SK-N-SH (cell line): ENCODE measurements around the gene KHSRP.

Experiments
- ELF1 ChIP-seq: IDR thresholded peaks from 2 replicates; pipeline ENCODE4 v1.4.0; 2012
- EZH2phosphoT487 ChIP-seq: fragments of 200-600 bp; sonication (generic); IDR thresholded peaks from 2 replicates; pipeline ENCODE4 v1.6.1; 2017; ENCODE audit warnings: low read depth, mixed run types, mild to moderate bottlenecking, antibody characterized with exemption, moderate library complexity, borderline replicate concordance
- JUND ChIP-seq: IDR thresholded peaks from 2 replicates; pipeline ENCODE4 v1.4.0; 2012
- MEF2A ChIP-seq: IDR thresholded peaks from 2 replicates; pipeline ENCODE4 v1.4.0; 2012; ENCODE audit warnings: low read depth, borderline replicate concordance
- MXI1 ChIP-seq: IDR thresholded peaks from 2 replicates; pipeline ENCODE4 v1.6.1; 2012; ENCODE audit warnings: mild to moderate bottlenecking, low read depth, low read length, improper control_type of control experiment
- POLR2AphosphoS5 ChIP-seq: IDR thresholded peaks from 2 replicates; pipeline ENCODE4 v1.6.1; 2012; ENCODE audit warnings: low read depth, low read length
- SMC3 ChIP-seq: IDR thresholded peaks from 2 replicates; pipeline ENCODE4 v1.6.1; 2012; ENCODE audit warnings: low read depth, low read length, improper control_type of control experiment
- TF ChIP-seq, protein P1 (sequence below): fragments of 200-600 bp; sonication (generic); IDR thresholded peaks from 2 replicates; pipeline ENCODE4 v1.6.1; 2017; ENCODE audit warnings: antibody characterized with exemption, mild to moderate bottlenecking, moderate library complexity
- TF ChIP-seq, protein P2 (sequence below): IDR thresholded peaks from 2 replicates; pipeline ENCODE4 v1.6.1; 2012; ENCODE audit warnings: mild to moderate bottlenecking, low read depth, low read length, moderate library complexity
- TF ChIP-seq, protein P3 (sequence below): IDR thresholded peaks from 2 replicates; pipeline ENCODE4 v1.4.0; 2012; ENCODE audit warnings: low read depth
- TF ChIP-seq, protein P4 (sequence below): fragments of 150-350 bp; IDR thresholded peaks from 2 replicates; pipeline ENCODE4 v1.6.1; 2017; ENCODE audit warnings: antibody characterized with exemption, low read length, low read depth, borderline replicate concordance
- TF ChIP-seq, protein P5 (sequence below): IDR thresholded peaks from 2 replicates; pipeline ENCODE4 v1.4.0; 2012; ENCODE audit warnings: low read depth, borderline replicate concordance
- TF ChIP-seq, protein P6 (sequence below): IDR thresholded peaks from 2 replicates; pipeline ENCODE4; 2012

DNA sequence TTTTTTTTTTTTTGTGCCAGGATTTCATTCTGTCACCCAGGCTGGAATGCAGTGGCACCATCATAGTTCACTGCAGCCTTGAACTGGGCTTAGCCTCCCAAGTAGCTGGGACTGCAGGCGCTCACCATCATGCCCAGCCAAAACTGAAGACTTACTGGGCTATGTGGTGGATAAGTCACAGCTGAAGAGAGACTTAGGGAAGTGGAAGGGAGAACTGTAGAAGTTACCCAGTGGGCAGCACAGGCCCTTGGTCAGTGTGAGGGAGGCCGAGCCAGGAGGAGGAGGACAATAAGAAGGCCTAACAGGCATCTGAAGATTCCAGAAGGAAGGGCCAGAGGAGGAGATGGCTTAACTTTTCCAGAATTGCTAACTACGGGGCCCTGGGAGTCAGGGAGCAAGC, 44.9 kb downstream of the KHSRP start:
- TF ChIP-seq, protein P1, sequence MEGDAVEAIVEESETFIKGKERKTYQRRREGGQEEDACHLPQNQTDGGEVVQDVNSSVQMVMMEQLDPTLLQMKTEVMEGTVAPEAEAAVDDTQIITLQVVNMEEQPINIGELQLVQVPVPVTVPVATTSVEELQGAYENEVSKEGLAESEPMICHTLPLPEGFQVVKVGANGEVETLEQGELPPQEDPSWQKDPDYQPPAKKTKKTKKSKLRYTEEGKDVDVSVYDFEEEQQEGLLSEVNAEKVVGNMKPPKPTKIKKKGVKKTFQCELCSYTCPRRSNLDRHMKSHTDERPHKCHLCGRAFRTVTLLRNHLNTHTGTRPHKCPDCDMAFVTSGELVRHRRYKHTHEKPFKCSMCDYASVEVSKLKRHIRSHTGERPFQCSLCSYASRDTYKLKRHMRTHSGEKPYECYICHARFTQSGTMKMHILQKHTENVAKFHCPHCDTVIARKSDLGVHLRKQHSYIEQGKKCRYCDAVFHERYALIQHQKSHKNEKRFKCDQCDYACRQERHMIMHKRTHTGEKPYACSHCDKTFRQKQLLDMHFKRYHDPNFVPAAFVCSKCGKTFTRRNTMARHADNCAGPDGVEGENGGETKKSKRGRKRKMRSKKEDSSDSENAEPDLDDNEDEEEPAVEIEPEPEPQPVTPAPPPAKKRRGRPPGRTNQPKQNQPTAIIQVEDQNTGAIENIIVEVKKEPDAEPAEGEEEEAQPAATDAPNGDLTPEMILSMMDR, result no peak
- TF ChIP-seq, protein P2, sequence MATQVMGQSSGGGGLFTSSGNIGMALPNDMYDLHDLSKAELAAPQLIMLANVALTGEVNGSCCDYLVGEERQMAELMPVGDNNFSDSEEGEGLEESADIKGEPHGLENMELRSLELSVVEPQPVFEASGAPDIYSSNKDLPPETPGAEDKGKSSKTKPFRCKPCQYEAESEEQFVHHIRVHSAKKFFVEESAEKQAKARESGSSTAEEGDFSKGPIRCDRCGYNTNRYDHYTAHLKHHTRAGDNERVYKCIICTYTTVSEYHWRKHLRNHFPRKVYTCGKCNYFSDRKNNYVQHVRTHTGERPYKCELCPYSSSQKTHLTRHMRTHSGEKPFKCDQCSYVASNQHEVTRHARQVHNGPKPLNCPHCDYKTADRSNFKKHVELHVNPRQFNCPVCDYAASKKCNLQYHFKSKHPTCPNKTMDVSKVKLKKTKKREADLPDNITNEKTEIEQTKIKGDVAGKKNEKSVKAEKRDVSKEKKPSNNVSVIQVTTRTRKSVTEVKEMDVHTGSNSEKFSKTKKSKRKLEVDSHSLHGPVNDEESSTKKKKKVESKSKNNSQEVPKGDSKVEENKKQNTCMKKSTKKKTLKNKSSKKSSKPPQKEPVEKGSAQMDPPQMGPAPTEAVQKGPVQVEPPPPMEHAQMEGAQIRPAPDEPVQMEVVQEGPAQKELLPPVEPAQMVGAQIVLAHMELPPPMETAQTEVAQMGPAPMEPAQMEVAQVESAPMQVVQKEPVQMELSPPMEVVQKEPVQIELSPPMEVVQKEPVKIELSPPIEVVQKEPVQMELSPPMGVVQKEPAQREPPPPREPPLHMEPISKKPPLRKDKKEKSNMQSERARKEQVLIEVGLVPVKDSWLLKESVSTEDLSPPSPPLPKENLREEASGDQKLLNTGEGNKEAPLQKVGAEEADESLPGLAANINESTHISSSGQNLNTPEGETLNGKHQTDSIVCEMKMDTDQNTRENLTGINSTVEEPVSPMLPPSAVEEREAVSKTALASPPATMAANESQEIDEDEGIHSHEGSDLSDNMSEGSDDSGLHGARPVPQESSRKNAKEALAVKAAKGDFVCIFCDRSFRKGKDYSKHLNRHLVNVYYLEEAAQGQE, result no peak
- no peak for TF ChIP-seq POLR2AphosphoS5
- TF ChIP-seq, protein P3, sequence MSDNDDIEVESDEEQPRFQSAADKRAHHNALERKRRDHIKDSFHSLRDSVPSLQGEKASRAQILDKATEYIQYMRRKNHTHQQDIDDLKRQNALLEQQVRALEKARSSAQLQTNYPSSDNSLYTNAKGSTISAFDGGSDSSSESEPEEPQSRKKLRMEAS, result no peak
- no peak for TF ChIP-seq SMC3
- TF ChIP-seq MEF2A, result no peak
- TF ChIP-seq, protein P4, sequence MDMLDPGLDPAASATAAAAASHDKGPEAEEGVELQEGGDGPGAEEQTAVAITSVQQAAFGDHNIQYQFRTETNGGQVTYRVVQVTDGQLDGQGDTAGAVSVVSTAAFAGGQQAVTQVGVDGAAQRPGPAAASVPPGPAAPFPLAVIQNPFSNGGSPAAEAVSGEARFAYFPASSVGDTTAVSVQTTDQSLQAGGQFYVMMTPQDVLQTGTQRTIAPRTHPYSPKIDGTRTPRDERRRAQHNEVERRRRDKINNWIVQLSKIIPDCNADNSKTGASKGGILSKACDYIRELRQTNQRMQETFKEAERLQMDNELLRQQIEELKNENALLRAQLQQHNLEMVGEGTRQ, result no peak
- no peak for TF ChIP-seq ELF1
- no peak for TF ChIP-seq EZH2phosphoT487
- TF ChIP-seq MXI1, result no peak
- TF ChIP-seq, protein P5, sequence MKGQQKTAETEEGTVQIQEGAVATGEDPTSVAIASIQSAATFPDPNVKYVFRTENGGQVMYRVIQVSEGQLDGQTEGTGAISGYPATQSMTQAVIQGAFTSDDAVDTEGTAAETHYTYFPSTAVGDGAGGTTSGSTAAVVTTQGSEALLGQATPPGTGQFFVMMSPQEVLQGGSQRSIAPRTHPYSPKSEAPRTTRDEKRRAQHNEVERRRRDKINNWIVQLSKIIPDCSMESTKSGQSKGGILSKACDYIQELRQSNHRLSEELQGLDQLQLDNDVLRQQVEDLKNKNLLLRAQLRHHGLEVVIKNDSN, result no peak
- TF ChIP-seq, protein P6, sequence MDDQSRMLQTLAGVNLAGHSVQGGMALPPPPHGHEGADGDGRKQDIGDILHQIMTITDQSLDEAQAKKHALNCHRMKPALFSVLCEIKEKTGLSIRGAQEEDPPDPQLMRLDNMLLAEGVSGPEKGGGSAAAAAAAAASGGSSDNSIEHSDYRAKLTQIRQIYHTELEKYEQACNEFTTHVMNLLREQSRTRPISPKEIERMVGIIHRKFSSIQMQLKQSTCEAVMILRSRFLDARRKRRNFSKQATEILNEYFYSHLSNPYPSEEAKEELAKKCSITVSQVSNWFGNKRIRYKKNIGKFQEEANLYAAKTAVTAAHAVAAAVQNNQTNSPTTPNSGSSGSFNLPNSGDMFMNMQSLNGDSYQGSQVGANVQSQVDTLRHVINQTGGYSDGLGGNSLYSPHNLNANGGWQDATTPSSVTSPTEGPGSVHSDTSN, result no peak
- TF ChIP-seq JUND, result no peak
